HG03064 (cell line): ENCODE data around the gene GPX4.
A peak's percentile ranks its signal among the peaks of the same experiment; 100 is the strongest.

Experiments
- ATAC-seq: cut with Tn5 transposase; IDR thresholded peaks from one replicate; pipeline ENCODE4 v1.9.1; 2021; ENCODE audit warnings: low read depth; ENCODE audit not compliant: unreplicated experiment

GPX4 gene

GRCh38 chr19:1102407-1103131 is 1.2 kb upstream of the GPX4 start:
- no peak for ATAC-seq

- ATAC-seq: no peak
Observed at GRCh38 chr19:1103132-1103707, 574 bp upstream of the GPX4 start.

GRCh38 chr19:1104311-1105007 is 665 bp downstream of the GPX4 start:
- ATAC-seq: peak; percentile 37

- no peak for ATAC-seq
Observed at GRCh38 chr19:1105008-1105872, 1.4 kb downstream of the GPX4 start.

GRCh38 chr19:1105873-1106840 is 2.4 kb downstream of the GPX4 start:
- ATAC-seq: no peak

GRCh38 chr19:1106841-1107660 is 3.3 kb downstream of the GPX4 start:
- ATAC-seq: no peak

- no peak for ATAC-seq
Observed at GRCh38 chr19:1107661-1108261, 4.0 kb downstream of the GPX4 start.

GRCh38 chr19:1108291-1109031 is 4.7 kb downstream of the GPX4 start:
- ATAC-seq: no peak

- ATAC-seq: no peak
Observed at GRCh38 chr19:1109032-1109551, 5.3 kb downstream of the GPX4 start.

- no peak for ATAC-seq
Observed at GRCh38 chr19:1109697-1110671, 6.2 kb downstream of the GPX4 start.

GRCh38 chr19:1110809-1111640 is 7.2 kb downstream of the GPX4 start:
- no peak for ATAC-seq

- no peak for ATAC-seq
Observed at GRCh38 chr19:1111641-1112267, 8.0 kb downstream of the GPX4 start.

GRCh38 chr19:1112268-1113029 is 8.7 kb downstream of the GPX4 start:
- no peak for ATAC-seq
